GM18498 (cell line): Measurements from ENCODE around the gene MCF2L2.

Experiments
- ATAC-seq: cut with Tn5 transposase; IDR thresholded peaks from one replicate; pipeline ENCODE4 v1.9.1; 2021; ENCODE audit warnings: mild to moderate bottlenecking, moderate library complexity; ENCODE audit not compliant: unreplicated experiment

MCF2L2 gene

DNA sequence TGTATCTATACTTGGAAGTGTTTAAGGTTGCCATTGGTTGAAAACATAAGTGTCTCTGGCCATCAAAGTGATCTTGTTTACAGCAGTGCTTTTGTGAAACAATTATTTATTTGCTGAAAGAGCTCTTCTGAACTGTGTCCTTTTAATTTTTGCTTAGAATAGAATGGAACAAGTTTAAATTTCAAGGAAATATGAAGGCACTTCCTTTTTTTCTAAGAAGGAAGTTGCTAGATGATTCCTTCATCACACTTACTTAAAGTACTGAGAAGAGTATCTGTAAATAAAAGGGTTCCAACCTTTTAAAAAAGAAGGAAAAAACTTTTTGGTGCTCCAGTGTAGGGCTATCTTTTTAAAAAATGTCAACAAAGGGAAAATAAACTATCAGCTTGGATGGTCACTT is 155.6 kb downstream of the MCF2L2 start:
- ATAC-seq, result no peak

DNA sequence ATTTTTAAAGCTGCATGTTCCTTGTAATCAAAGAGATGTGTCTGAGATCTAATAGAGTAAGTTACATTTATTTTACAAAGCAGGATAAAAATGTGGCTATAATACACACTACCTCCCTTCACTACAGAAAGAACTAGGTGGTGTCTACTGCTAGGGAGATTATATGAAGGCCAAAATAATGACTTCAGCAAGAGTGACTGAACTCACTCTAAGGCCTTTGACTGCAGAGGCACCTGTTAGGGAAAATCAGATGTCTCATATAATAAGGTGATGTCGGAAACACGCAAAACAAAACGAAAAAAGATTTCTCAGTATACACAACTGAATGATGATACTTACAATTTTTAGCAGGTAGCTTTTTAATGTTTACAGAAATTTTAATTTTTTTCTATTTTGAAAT is 156.3 kb downstream of the MCF2L2 start:
- no peak for ATAC-seq

- ATAC-seq, result no peak
Observed at GRCh38 chr3:183270344-183270743, 158.1 kb downstream of the MCF2L2 start.

DNA sequence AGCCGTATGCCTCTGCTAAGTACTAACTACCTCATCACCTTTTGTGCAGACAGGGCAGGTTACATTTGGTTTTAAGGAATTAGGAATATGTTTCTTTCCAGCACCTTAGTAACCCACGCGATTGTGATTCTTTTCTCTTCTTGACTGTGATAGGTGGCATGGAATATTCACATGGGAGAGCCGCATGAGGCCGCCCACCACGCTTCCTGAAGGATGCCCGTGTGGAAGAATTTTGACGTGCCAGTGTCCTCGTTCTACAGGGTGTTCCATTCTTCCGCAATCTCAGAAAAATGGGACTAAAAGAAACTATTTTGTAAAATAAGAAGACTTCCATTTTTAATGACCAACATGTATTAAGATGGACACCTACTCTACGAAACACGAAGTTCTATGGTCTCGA is 159.1 kb downstream of the MCF2L2 start:
- no peak for ATAC-seq

- ATAC-seq, result no peak
Observed at GRCh38 chr3:183268366-183268765, 160.1 kb downstream of the MCF2L2 start.

DNA sequence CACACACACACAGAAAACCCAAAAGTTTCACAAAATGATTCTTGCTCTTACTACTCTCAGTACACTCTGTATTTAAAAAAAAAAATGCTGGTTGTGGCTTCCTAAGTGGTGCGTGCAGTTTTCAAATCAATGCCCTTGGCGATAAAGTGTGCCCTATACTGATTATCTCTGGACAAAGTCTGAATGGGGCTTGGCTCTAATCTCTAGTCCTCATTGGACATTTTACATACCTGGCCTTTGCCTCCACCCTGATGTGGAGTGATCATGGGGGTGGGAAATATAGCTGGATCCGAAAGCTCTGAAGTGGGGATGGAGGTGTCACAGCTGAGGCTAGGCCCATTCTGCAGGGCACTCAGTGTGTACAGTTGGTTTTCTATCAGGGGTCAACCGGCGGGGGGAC is 161.3 kb downstream of the MCF2L2 start:
- ATAC-seq, result no peak

GRCh38 chr3:183266454-183266853 is 162.0 kb downstream of the MCF2L2 start:
- ATAC-seq, result no peak

DNA sequence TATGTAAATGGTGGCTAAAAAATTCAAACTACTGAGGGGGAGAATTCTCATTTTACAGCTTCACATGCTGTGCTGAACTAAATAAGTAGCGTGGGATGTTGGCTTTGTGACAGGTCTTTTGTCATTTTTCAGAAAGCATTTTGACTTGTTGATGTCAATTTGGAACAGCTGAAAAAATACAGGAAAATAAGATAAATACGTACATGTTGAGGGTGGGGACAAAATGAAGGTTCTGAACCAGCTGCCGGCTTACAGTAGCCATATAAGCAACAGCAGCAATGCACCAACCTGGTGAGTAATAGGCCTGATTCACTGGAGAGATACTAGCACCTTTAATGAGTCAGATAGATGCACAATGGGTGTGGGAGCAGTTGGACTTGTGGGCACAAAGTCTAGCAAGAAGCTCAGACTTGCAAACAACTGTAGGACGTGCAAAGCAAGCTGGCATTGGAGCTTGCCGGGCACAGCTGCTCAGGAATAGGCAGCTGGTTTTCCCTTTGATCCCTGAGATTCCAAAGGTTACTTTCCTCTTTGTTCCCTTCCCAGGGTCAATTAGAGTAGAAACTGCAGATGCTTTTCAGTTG is 162.5 kb downstream of the MCF2L2 start:
- no peak for ATAC-seq

DNA sequence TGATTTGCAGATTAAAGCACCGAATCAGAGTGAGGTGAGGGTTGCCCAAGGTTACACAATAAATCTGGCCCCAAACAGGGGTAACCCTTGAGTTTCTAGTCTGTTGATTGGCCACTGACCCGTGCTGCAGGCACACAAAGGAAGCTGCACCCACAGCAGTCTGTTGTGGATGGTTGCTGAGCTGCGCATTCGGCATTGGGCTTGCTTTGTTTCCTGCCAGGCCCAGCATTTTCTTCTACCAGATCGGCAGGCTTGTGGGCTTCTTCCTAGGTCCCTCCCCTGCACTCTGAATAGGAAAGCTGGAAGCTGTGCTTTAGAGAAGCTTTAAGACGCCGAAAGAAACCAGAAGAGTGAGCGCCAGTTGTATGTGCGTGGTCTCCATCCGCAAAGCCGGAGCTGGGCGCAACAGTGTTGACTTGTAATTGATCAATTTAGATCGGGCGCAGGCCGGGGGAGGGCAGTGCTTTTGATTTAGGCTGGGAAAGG is 163.2 kb downstream of the MCF2L2 start:
- ATAC-seq, result no peak

GRCh38 chr3:183264268-183264667 is 164.2 kb downstream of the MCF2L2 start:
- no peak for ATAC-seq

- no peak for ATAC-seq
Observed at GRCh38 chr3:183262875-183263378, 165.5 kb downstream of the MCF2L2 start.

- ATAC-seq, result no peak
Observed at GRCh38 chr3:183261151-183261724, 167.2 kb downstream of the MCF2L2 start.

GRCh38 chr3:183260167-183260904 is 168.1 kb downstream of the MCF2L2 start:
- no peak for ATAC-seq

GRCh38 chr3:183259621-183260020 is 168.8 kb downstream of the MCF2L2 start:
- no peak for ATAC-seq

DNA sequence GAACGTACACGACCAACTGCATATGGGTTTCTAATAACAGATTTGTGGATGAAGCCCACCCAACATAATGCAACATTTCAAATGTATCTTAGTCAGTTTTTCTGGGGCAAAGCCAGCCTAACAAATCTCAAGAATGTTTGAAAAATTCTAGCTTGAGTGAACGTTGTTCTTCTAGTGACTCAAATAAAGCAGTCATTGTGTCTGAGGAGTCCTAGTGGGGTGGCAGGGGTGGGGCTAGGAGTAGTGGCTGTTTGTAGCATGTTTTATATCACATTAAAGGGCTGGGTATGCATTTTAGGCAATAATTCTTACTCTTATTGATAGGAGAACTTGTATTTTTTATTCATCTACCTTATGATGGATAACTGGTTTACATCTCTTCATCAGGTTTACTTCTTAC is 169.3 kb downstream of the MCF2L2 start:
- no peak for ATAC-seq

DNA sequence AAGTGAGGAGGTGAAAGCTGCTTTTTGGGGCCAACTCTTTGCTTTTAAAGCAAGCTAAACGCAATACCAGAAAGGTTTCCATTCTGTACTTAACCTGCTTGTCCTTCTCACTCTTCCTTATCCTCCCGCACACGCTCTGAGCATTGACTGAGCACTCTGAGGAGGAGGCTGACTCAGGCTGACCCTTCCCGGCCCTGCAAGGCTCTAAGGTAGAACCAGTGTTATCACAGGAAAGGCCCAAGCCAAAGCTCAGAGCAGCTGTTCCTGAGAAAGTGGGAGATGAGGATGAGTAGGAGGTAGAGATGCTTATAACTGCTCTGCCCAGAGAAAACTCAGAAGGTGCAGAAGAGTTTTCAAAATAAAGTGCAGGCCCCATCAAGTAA is 173.1 kb downstream of the MCF2L2 start:
- no peak for ATAC-seq

DNA sequence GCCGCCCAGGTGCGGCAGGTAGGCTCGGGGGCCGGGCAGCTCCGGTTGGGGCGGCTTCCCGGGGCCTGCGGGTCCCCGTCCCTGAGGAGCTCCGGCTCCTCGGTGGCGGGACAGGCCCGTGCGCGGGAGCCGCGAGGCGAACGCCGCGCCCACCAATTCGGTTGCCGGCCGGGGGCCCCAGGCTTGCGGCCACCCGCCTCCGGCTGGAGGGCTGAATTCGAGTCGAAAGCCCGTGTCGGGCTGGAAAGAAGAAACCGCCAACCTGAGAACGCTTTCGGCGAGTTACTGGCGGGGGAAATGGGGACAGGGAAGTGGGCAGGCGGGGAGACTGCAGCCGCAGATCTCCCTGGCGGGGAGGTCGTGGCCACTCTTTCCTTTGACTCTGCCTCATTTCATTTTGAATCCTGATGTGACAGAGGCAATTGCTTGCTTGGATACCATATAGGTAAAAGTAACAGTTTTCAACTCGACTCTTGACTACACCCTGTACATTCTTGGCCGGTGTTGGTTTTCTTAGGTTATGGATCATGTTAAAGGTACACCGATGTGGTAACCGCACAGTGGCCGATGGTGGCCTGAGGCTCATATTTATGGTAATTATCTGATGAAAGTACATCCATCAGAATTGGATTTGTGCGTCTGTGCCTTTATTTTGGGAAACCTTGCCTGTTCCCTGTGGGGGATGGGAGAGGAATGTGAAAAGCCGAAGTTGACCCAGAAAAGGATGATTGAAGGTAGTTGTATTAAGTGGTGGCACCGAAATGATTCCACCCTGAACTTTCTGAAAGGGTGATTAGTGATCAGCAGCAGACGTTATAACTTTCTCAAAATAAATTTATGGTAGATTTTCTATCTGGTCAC is 173.7 kb downstream of the MCF2L2 start:
- ATAC-seq, result no peak

DNA sequence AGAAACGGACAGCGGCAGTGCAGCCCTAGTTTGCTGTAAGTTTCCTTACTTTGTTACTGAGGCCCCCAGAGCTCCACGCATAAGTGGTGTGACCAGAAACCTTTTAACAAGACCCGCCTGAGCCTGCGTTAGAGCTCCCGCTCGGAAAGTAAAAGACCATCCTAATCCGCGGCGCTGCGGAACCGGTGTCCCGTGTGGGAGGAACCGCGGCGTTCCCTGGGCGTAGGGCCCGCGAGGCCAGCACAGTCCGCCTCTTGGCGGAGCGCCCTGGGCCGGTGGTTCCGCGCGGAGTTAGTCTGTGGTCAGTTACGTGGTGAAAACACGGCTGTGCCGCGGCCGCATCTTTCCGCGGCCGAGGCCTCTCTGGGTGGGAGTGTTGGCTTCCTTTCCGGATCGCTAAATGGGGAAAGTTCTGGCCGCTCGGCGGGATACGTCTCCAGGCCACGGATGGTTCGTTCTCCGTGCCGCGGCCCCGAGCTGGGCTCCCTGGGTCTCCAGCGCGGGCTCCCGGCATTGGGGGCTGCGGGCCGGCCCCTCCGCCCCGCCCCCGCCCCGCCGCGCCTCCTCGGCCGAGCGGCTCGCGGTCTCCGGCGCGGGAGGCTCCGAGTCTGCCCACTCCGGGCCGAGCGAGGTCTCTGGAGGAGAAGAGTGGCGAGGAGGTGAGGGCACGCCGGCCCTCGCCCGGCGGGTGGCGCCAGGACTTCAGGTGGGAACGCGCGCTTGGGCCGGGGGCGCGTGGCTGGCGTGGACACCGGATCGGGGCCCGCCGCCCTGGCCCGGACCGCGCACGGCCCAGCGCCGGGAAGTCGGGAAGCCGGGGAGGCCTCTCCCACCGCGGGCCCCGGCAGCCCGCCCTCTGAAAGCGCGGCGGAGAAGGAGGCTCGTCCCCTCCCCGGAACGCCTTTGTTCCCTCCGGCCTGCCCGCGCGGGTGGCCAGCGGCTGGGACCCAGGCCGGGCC is 174.6 kb downstream of the MCF2L2 start:
- ATAC-seq, result no peak

DNA sequence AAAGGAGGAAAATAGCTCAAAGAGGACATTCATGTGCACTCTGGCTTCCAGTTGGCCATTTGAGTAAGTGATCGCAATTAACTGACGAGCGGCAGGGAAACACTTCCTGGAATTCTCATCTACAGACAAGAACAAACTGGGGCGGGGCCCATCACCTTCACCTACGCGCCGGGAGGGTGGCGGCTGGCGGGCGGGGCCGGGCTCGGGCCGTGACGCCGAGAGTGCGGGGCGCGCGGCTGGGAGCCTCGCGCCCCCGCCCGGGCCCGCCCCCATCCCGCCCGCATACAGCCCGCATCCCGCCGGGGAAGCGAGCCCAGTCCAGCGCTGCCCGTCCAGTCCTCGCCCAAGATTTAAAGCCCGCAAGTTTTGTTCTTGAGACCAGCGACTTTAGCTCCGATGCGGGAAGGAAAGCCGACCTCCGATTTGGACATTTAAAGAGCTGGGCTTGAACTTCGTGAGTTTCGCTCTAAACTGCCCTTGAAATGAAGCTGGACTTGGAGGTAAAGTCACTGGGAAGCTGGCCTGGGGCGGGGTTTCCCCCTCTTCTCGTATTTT is 175.4 kb downstream of the MCF2L2 start, which contains the start of gene B3GNT5:
TSS of gene B3GNT5 (plus strand) at position 281 of the 555 bp plus-strand sequence. CDS start 16,546 bp downstream, outside the sequence.
- ATAC-seq, result no peak
